H9 (cell line): Measurements from ENCODE around the gene CYP2D6. TPM values are rescaled to one million over a fixed set of nuclear protein-coding genes. Genes with fewer than 3 reads are reported as not detected.

Source experiments
- DNase-seq: peaks from one replicate; pipeline ENCODE4 v3.0.0-alpha.2; 2017
- H2AFZ ChIP-seq: one replicate; pipeline ENCODE4 v1.6.1; 2013; ENCODE audit warnings: mild to moderate bottlenecking, low read length, control low read depth, moderate library complexity
- H2AK5ac ChIP-seq: 2 replicates; pipeline ENCODE4 v1.6.1; 2013; ENCODE audit warnings: low read length, control low read depth, mixed read lengths; ENCODE audit not compliant: insufficient read length
- H2BK120ac ChIP-seq: one replicate; pipeline ENCODE4 v1.6.1; 2013; ENCODE audit warnings: low read depth, mild to moderate bottlenecking, low read length, control low read depth, inconsistent platforms; ENCODE audit not compliant: poor library complexity, severe bottlenecking
- H2BK12ac ChIP-seq: 2 replicates; pipeline ENCODE4 v1.6.1; 2013; ENCODE audit warnings: low read length, control low read depth, mixed read lengths, low read depth; ENCODE audit not compliant: insufficient read length
- H2BK15ac ChIP-seq: 2 replicates; pipeline ENCODE4 v1.6.1; 2013; ENCODE audit warnings: low read depth, low read length, control low read depth
- H2BK20ac ChIP-seq: one replicate; pipeline ENCODE4 v1.6.1; 2013; ENCODE audit warnings: low read depth, mild to moderate bottlenecking, low read length, control low read depth, inconsistent platforms; ENCODE audit not compliant: poor library complexity, severe bottlenecking
- H2BK5ac ChIP-seq: 2 replicates; pipeline ENCODE4 v1.6.1; 2013; ENCODE audit warnings: low read length, control low read depth, mixed read lengths; ENCODE audit not compliant: insufficient read length
- H3K14ac ChIP-seq: 2 replicates; pipeline ENCODE4 v1.6.1; 2013; ENCODE audit warnings: low read length, control low read depth; ENCODE audit not compliant: insufficient read depth
- H3K18ac ChIP-seq: 2 replicates; pipeline ENCODE4 v1.6.1; 2013; ENCODE audit warnings: low read depth, mild to moderate bottlenecking, mixed read lengths, low read length, control low read depth; ENCODE audit not compliant: insufficient read length
- H3K23ac ChIP-seq: 2 replicates; pipeline ENCODE4 v1.6.1; 2013; ENCODE audit warnings: low read length, control low read depth, mixed read lengths, low read depth; ENCODE audit not compliant: insufficient read length
- H3K23me2 ChIP-seq: 2 replicates; pipeline ENCODE4 v1.6.1; 2013; ENCODE audit warnings: low read depth, mild to moderate bottlenecking, mixed read lengths, low read length, control low read depth; ENCODE audit not compliant: insufficient read length, poor library complexity, severe bottlenecking
- H3K27ac ChIP-seq: 2 replicates; pipeline ENCODE4 v1.5.1; 2013; ENCODE audit warnings: low read length, control low read depth, mixed read lengths, low read depth; ENCODE audit not compliant: insufficient read length
- H3K27me3 ChIP-seq: 2 replicates; pipeline ENCODE4 v1.6.1; 2013; ENCODE audit warnings: low read length, control low read depth, inconsistent platforms; ENCODE audit not compliant: insufficient read depth
- H3K4ac ChIP-seq: 2 replicates; pipeline ENCODE4 v1.6.1; 2013; ENCODE audit warnings: low read depth, mild to moderate bottlenecking, control low read depth, inconsistent platforms, low read length, moderate library complexity
- H3K4me1 ChIP-seq: 2 replicates; pipeline ENCODE4 v1.6.1; 2013; ENCODE audit warnings: low read length, control low read depth, inconsistent platforms; ENCODE audit not compliant: insufficient read depth
- H3K4me2 ChIP-seq: 2 replicates; pipeline ENCODE4 v1.6.1; 2013; ENCODE audit warnings: low read length, control low read depth, mixed read lengths; ENCODE audit not compliant: insufficient read length, insufficient read depth
- H3K56ac ChIP-seq: 2 replicates; pipeline ENCODE4 v1.6.1; 2013; ENCODE audit warnings: low read depth, mild to moderate bottlenecking, mixed read lengths, low read length, control low read depth; ENCODE audit not compliant: insufficient read length
- H3K79me1 ChIP-seq: 2 replicates; pipeline ENCODE4 v1.6.1; 2013; ENCODE audit warnings: low read depth, mild to moderate bottlenecking, moderate library complexity, low read length, control low read depth, inconsistent platforms; ENCODE audit not compliant: insufficient read depth, poor library complexity, severe bottlenecking
- H3K79me2 ChIP-seq: 2 replicates; pipeline ENCODE4 v1.6.1; 2013; ENCODE audit warnings: low read length, control low read depth, inconsistent platforms; ENCODE audit not compliant: insufficient read depth
- H3K9ac ChIP-seq: 2 replicates; pipeline ENCODE4 v1.6.1; 2013; ENCODE audit warnings: low read length, control low read depth, mixed read lengths; ENCODE audit not compliant: insufficient read length; ENCODE audit errors: extremely low read depth
- H3K9me3 ChIP-seq: one replicate; pipeline ENCODE4 v1.6.1; 2013; ENCODE audit warnings: low read depth, low read length, inconsistent platforms; ENCODE audit not compliant: control insufficient read depth
- H3T11ph ChIP-seq: one replicate; pipeline ENCODE4 v1.6.1; 2013; ENCODE audit warnings: mild to moderate bottlenecking, low read length, control low read depth, inconsistent platforms
- H4K20me1 ChIP-seq: one replicate; pipeline ENCODE4 v1.6.1; 2013; ENCODE audit not compliant: control insufficient read depth, insufficient read length, insufficient read depth
- H4K5ac ChIP-seq: 2 replicates; pipeline ENCODE4 v1.6.1; 2013; ENCODE audit warnings: low read depth, mild to moderate bottlenecking, mixed read lengths, low read length, control low read depth; ENCODE audit not compliant: insufficient read length
- H4K8ac ChIP-seq: replicated peaks from 2 replicates; pipeline ENCODE4 v1.6.1; 2013; ENCODE audit warnings: low read length, control low read depth, mixed read lengths, low read depth; ENCODE audit not compliant: insufficient read length
- H4K91ac ChIP-seq: 2 replicates; pipeline ENCODE4 v1.6.1; 2013; ENCODE audit warnings: low read depth, mild to moderate bottlenecking, moderate library complexity, mixed read lengths, low read length, control low read depth; ENCODE audit not compliant: insufficient read length
- H3K27ac Mint-ChIP-seq, 3 experiments: 2 replicates in 2 of 3; 3 replicates in 1 of 3; pipeline ENCODE4 v1.8.0; 2020 to 2021; ENCODE audit warnings: mixed read lengths in 3 of 3, mild to moderate bottlenecking in 1 of 3, moderate library complexity in 1 of 3
- H3K27me3 Mint-ChIP-seq: 2 replicates; pipeline ENCODE4 v1.8.0; 2021; ENCODE audit warnings: low read depth, mild to moderate bottlenecking, moderate library complexity, mixed read lengths
- H3K36me3 Mint-ChIP-seq, 3 experiments: 2 replicates in 2 of 3; 3 replicates in 1 of 3; pipeline ENCODE4 v1.8.0; 2020 to 2021; ENCODE audit warnings: low read depth in 3 of 3, mixed read lengths in 3 of 3; ENCODE audit not compliant: insufficient read depth in 1 of 3
- H3K4me1 Mint-ChIP-seq, 2 experiments: 2 replicates each; pipeline ENCODE4 v1.8.0; 2020; ENCODE audit warnings: mixed read lengths in 2 of 2
- H3K4me3 Mint-ChIP-seq, 2 experiments: 2 replicates in 1 of 2; 3 replicates in 1 of 2; pipeline ENCODE4 v1.8.0; 2020 to 2021; ENCODE audit warnings: mild to moderate bottlenecking in 2 of 2, mixed read lengths in 2 of 2, moderate library complexity in 1 of 2
- H3K9me3 Mint-ChIP-seq, 2 experiments: 2 replicates in 1 of 2; 3 replicates in 1 of 2; pipeline ENCODE4 v1.8.0; 2020; ENCODE audit warnings: mild to moderate bottlenecking in 2 of 2, mixed read lengths in 2 of 2, moderate library complexity in 1 of 2
- CTCF ChIP-seq: fragments of 200-600 bp; sonication (generic); conservative IDR thresholded peaks from 3 replicates; pipeline ENCODE4 v1.8.0; 2021; ENCODE audit warnings: antibody characterized with exemption, mild to moderate bottlenecking
- WGBS: extraction: QIAGEN DNeasy Blood & Tissue Kit; methylation state at CpG from one replicate; pipeline ENCODE4 v1.1.7; 2013; ENCODE audit warnings: missing lambda C conversion rate, low lambda C conversion rate, mixed read lengths; ENCODE audit not compliant: insufficient read length; ENCODE audit errors: extremely low coverage; 5-methylcytosine and 5-hydroxymethylcytosine counted together
- total RNA-seq: library from RNA; stranded (reverse); gene quantifications from 2 replicates; pipeline ENCODE4 v1.2.1, GENCODE V29; 2021

CYP2D6 gene
- total RNA-seq, 1 experiment from 2014 or later = 2.3 TPM

GRCh38 chr22:42167066-42167465 is 36.5 kb upstream of the CYP2D6 start:
- H3K9me3 ChIP-seq = no peaks in the 10 kb centered on the region
- no peak overlapping the region for H3K27ac ChIP-seq
- no peak for TF ChIP-seq CTCF
- DNase-seq = no peak
- peaks cover 2% of the 10 kb centered on the region for H4K20me1 ChIP-seq
- no peak overlapping the region for H2AFZ ChIP-seq
- H3K9me3 Mint-ChIP-seq = no peaks in the 10 kb centered on the region
- no peak overlapping the region for H3K27ac Mint-ChIP-seq
- H3K4me2 ChIP-seq = no peak overlapping the region
- H4K5ac ChIP-seq = no peak overlapping the region
- no peak overlapping the region; a peak in 1 of 5 replicates for H3K4me3 Mint-ChIP-seq
- WGBS = no CpG with 5 or more reads among the region's 10 CpGs
- H2BK120ac ChIP-seq = no peak overlapping the region
- H3K23me2 ChIP-seq = no peaks in the 10 kb centered on the region
- peaks cover 5 to 40% (median 39%) of the 10 kb centered on the region in 3 experiments; a peak in 6 of 7 replicates for H3K36me3 Mint-ChIP-seq
- peaks cover 15 to 24% of the 10 kb centered on the region in 2 experiments for H3K4me1 Mint-ChIP-seq
- no peak overlapping the region for H4K8ac ChIP-seq
- no peak overlapping the region for H3K14ac ChIP-seq
- H3K56ac ChIP-seq = no peak overlapping the region
- H3K18ac ChIP-seq = no peak overlapping the region
- no peaks in the 10 kb centered on the region for H3K4me1 ChIP-seq
- H2BK15ac ChIP-seq = no peak overlapping the region
- H2AK5ac ChIP-seq = no peak overlapping the region
- no peak overlapping the region for H2BK12ac ChIP-seq
- 0 out of 2 replicates have a peak, but pooled peaks cover 1% of the 10 kb centered on the region for H3K79me2 ChIP-seq
- H3T11ph ChIP-seq = no peak overlapping the region
- H2BK20ac ChIP-seq = no peak overlapping the region
- no peaks in the 10 kb centered on the region for H3K27me3 Mint-ChIP-seq
- H4K91ac ChIP-seq = no peak overlapping the region
- no peak overlapping the region for H3K4ac ChIP-seq
- no peak overlapping the region for H3K9ac ChIP-seq
- no peak overlapping the region for H2BK5ac ChIP-seq
- H3K23ac ChIP-seq = no peak overlapping the region
- H3K79me1 ChIP-seq = peaks cover 5% of the 10 kb centered on the region
- no peaks in the 10 kb centered on the region for H3K27me3 ChIP-seq
